GM18870 (cell line): Measurements from ENCODE around the gene TBX2.
"Not testable (repeated sequence)": the region's sequence is repeated elsewhere in the genome, so short reads cannot be mapped to it uniquely, and the experiment has no call there.

ENCODE experiments used
- ATAC-seq: cut with Tn5 transposase; IDR thresholded peaks from one replicate; pipeline ENCODE4 v1.9.1; 2021; ENCODE audit warnings: moderate library complexity; ENCODE audit not compliant: unreplicated experiment

Gene TBX2

DNA sequence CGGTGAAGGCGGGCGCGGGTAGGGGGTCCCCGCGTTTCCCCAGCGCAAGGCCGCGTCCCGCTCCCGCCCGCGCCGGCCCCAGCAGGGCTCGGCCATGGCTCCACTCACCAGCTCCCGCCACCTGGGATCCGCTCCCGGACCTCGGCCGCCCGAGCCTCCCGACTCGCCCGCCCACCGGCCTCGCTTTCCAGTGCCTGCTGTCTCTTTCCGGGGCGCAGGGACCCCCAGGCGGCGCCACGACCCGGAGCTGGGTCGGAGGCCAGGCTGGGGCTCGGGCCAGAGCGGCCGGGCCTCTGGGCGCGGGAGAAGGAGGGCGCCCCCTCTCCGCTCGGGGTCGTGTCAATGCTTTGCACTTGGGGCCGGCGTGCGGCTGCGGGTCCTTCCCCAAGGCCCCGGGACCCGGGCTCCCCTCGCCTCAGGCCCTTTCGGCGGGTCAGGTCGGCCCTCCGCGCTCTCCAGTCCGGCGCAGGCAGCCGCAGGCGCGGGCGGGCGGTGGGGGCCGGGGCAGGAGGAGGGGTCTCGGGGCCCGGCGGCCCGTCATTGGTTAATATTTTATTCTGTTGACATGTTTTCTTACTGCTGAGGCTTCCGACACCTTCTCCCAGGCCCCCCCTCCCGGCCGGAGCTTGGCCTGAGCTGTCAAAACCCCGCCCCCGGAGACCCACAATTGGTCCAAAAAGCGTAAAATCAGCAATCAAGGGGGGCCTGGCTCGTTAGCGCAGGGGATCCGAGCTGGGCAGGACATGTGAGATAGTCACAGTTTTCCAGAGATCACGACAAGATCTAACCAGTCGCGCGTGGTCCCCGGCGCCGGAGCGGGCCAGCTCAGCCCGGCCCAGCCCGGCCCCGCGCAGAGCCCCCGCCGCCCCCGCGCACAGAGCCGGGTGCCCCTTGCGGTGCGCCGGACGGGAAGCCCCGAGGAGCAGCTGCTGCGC, at the start of gene TBX2:
TSS of gene TBX2 (plus strand) at position 713 of the 935 bp plus-strand sequence. CDS start 334 bp downstream, outside the sequence.
- no peak for ATAC-seq

DNA sequence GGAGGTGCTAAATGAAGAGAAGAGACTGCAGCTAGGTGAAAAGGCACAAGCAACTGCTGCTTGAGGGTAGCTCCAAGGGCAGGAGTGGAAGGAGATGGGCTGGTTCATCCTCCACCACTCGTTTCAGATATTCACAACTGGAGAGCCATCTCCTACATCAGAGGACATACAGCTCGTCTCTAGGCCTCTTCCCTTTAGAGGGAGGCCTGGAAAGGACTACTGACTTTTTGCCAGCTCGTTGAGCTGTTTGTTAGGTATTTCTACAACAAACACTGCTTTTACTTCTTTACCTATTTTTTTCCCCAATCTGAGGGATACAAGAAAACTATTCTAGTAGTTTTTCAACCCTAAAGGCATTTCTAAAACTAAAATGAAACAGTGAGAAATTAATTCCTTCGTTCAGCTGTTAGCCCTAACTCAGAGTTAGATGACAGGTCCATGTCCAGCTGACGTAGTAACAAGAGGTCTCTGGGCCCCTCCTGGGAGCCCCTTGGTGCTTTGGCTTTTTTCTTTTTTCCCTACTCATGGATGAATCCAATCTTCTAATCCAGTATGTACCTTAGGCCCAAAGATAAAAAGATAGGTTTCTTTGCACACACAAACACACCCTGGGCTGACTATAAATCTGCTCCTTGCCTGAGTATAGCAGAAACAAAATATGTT, 47.8 kb upstream of the TBX2 start:
- no peak for ATAC-seq

DNA sequence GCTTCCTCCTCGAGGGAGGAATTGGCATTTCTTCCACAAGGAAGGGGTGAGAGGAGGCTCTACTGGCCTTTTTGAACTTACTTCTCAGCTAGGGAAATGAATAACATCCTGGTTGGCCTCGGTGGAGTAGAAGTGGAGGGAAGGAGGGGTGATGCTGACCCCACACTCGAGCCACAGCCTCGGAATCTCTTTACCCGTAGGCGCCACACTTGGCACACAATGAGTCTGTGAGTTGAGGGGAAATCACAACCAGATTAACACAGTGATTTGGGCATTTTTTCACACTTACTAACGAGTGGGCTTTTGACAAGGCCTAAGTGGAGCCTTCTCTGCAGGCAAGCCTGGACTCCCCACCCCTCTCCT, 47.3 kb upstream of the TBX2 start:
- ATAC-seq = no peak

DNA sequence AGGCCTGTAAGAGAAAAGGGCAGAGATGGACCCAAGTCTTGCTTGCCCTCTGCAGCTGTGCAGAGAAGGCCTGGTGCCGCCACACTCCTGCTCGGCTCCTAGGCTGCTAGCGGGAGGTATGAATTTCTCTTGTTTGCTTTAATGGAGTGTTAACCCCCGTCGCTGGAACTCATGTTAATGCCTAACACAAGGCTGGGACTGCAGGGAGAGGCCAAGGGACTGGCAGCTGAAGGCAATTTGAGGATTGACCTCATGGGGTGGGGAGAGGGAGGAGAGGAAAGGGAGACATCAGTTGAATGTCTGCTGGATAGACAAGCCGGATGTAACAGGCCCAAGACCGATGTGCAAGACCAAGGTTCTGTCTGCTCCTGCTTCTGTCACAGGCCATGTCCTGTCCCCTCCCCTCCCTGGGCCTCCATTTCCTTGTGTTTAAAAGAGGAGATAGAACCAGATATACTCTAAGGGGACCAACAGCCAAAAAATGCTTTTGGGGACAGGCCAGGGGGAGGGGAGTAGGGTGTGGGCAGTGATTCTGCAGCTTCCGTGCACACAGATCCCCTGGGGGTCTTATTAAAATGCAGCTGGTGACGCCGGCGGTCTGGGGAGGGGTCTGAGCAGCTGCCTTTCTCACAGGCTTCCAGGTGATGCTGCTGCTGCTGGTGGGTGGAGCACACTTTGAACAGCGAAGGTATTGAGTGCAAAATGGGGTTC, 46.7 kb upstream of the TBX2 start:
- no peak for ATAC-seq

DNA sequence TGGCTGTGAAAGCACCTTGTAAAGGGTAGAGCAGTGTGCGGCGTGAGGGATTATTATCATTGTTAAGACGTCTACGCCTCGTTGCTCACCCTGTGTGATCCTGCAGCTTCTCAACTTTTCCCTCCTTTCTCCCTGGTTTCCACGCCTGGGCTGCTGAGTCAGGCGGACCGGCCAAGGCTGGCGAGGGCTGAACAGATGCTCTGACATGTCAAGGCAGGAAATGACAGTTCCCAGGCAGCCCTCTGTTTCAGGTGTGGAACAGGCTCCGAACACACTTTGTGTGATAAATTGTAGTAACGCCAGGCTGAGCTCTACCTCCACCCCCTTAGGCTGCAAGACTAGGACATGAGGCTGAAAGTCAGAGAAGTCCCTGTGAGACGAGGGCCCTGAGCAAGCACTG, 46.0 kb upstream of the TBX2 start:
- ATAC-seq = no peak

DNA sequence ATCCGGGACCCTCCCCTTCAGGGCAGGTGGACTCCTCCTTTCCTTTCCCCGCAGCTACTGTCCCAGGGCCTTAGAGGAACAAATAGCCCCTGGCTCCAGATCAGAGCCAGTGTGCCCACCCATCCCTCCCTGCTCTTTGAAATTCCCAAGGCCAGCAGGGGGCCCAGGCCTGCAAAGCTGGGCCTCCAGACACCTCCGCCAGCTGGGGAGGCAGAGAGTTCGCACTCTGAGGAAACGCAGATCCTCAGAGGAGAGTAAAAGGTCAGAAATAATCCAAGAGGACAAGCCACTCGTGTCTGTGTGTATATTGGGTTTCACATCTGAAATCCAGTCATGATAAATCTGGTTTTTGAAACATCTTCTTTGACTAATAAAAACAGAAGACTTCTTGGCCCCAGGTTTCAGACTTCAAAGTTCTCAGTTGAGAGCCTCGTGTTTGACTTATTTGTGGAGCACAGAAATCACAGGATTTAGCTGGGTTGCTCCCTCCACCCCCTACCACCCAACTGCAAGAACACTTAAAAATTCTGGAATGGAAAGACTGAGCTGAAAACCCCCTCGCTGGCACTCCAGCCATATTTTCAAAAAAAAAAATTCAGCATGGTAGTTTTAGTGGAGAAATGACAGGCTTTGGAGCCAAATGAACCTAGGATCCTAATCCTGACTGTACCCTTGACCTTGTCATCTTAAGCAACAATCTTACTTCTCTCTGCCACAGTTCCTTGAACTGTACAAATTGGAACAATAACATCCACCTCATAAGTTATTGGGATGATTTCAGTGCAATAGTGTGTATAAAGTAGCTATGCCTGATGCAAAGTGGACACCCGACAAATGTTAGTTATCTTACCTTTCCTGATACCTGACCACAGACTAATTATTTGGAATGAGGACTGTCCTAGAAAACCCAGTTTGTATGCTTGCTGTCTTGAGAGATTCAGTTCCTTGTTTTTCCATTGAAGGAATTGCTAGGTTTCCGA, 44.5 kb upstream of the TBX2 start:
- no peak for ATAC-seq

DNA sequence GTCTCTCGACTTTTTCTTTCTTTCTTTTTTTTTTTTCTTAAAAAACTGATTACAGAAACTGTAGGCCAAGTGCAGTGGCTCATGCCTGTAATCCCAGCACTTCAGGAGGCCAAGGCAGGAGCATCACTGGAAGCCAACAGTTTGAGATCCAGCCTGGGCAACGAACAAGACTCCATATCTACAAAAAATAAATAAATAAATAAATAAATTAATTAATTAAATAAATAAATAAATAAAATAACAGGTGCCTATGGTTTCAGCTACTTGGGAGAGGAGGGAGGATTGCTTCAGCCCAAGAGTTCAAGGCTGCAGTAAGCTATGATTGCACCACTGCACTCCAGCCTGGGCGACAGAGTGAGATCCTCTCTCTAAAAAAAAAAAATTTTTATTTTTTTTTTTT, 42.6 kb upstream of the TBX2 start:
- ATAC-seq = not testable (repeated sequence)

DNA sequence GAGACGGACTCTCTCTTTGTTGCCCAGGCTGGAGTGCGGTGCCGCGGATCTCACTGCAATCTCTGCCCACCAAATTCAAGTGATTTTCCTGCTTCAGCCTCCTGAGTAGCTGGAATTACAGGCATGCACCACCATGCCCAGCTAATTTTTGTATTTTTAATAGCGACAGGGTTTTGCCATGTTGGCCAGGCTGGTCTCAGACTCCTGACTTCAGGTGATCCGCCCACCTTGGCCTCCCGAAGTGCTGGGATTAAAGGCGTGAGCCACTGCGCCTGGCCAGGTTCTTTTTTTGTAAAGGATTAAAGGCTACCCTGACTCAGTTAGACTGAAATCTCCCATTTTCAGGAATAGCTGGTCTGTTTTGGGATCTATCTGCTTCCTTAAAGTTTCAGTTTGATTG, 40.1 kb upstream of the TBX2 start:
- ATAC-seq = not testable (repeated sequence)

DNA sequence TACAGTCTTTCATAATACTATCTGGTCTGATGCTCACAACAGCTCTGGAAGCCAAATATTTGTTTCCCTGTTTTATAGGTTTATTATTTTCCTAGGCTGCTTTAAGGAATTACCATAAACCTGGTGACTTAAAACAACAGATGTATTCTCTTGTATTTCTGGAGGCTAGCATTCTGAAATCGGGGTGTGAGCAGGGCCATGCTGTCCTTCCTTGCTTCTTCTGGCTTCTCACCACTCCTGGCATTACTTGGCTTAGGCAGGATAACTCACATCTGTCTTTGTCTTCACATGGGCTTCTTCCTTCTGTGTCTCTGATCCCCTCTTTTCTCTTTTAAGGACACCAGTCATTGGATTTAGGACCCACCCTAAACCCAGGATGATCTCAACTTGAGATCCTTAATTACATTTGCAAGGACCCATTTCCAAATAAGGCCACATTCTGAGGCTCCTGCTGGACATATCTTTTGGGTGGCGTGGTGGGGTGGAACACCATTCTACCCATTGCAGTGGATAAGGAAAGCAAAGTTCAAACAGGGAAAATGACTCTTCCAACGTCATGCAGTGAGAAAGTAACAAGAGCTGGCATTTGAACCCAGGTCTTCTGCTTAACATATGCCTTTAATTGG, 39.2 kb upstream of the TBX2 start:
- ATAC-seq = no peak

DNA sequence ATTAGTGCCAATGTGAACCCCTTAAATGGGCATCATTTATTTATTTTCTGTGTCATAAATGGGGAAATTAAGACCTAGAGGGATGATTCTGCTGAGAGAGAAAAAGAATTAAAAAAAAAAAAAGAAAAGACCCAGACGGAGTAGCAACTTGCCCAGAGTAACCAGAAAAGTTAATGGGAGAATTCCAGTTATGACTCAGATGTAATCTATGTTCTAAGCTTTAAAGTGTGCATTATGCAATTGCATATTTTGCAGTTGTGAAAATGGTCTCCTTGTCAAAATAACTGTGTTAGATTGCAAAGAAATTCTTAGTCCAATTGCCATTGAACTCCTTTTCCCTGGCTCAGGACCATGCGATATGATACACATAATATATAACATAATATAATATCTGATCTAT, 38.6 kb upstream of the TBX2 start:
- no peak for ATAC-seq

DNA sequence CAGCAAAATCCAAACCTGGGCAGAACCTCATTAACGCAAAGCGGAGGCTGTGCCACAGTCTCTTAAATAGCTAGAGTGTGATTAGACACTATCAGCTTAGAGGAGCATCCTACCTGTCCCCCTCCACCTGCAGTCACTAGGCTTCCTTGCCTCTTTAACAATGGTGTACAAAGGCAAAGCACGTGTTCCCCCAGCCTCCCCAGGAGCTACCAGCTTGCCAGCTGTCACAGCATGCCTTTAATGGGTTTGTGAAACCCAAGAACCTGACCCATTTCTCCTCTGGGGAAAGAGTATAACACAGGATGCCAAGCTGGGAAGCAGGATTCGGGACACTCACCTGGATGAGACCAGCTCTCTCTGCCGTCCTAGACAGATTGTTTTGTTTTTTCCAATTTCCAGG, 37.2 kb upstream of the TBX2 start:
- no peak for ATAC-seq

DNA sequence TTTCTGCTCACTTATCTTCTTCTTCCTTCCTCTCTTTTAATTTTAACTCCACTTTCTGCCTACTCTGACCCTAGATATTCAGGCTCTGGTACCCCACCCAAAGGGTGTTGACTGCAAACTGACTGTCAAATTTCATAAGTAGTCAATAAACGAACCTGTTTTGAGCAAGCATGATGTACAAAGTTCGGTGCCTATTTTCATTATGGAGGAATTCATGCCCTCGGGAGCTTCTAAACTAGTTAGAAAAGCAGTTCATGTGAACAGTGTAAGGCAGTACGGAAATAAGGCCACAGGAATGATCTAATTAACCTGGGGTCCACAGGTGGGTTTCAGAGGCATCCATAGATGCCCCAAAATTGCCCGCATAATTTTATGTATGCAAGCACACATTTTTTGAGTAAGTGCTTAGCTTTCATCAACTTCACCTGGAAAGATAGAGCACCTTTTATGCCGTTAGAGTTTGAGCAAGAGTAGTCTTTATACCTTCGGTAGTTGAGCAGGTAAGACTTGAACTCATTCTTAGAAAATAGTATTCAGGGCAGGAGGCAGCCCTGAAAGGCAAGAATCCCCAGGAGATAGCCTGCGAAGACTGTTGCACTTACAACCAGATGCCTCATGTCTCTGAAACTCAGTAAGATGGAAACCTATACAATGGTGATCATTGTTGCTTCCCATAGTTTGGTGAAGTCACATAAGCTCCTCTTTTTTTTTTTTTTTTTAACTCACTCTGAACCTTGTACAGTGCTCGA, 36.6 kb upstream of the TBX2 start:
- no peak for ATAC-seq

DNA sequence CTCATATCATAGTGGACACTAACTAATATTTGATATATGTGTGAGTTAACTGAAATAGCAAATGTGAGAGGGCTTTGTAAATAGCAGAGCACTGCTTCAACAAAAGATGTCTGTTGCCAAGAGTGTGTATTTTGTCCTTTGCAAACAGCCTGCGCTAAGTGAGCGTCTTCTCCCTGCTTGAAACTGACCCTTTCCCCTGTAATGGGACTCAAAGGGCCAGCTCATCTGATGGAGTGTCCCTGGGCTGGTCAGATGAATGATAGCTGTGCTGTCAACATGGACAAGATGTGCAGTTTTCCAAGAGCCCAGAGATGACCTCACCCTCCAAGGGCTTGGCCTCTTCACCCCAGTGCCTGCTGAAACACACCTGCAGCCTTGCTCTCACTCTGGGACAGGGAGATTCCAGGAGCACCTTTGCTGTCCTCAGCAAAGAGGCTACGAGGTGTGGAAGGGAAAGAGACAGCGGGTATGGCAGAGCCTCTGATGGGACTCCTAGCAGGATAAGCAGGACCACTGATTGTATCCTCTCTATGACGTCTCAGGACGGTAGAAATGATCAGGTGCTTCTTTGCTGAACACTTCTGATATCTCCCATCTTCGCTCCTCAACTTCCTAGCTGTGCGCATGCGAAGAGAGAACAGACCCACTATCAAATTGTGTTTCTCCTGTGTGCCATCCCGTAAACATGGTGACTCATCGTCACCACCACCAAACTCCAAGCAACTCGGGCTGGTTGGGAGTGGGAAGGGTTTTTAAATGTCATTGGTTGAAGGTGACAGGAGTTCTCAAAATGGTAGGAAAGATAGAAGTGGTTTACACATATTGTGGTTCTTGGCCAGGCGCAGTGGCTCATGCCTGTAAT, 35.8 kb upstream of the TBX2 start:
- ATAC-seq = no peak

DNA sequence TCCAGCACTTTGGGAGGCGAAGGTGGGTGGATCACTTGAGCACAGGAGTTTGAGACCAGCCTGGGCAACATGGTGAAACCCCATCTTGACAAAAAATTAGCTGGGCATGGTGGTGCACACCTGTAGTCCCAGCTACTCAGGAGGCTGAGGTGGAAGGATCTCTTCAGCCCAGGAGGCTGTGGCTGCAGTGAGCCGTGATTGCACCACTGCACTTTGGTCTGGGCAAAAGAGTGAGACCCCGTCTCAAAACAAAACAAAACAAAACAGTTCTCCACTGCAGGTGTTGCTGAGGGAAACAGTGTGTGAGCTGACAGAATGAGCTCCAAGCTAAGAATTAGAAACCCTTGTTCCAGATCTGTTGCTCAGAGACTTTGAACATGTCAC, 35.2 kb upstream of the TBX2 start:
- ATAC-seq = no peak

DNA sequence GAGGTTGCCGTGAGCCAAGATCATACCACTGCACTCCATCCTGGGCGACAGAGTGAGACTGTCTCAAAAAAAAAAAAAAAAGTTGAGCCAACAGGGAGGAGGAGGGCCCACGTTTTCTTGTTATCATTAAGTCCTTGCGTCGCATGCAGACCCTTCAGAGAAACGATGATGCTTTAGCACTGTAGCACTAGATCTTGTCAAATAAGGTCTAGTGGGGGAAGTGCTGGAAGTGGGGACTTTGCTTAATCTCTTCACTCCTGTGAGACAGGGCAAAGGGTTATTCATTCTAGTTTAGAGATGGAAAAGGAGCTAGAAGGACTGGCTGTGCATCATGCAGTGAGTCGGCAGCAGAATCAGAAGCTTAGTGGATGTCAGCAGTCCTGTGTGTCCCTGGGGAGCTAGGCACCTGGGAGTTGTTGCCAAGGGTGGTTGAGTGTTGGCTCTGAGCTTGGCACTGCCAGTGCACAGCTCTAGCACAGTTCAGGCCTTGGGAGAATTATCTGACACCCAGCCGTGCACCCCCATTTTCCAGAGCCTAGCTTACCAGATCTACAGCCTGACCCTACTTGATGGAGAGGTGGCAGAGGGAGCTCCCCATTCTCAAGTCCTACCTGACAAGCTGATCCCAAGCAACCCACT, 33.4 kb upstream of the TBX2 start:
- no peak for ATAC-seq

DNA sequence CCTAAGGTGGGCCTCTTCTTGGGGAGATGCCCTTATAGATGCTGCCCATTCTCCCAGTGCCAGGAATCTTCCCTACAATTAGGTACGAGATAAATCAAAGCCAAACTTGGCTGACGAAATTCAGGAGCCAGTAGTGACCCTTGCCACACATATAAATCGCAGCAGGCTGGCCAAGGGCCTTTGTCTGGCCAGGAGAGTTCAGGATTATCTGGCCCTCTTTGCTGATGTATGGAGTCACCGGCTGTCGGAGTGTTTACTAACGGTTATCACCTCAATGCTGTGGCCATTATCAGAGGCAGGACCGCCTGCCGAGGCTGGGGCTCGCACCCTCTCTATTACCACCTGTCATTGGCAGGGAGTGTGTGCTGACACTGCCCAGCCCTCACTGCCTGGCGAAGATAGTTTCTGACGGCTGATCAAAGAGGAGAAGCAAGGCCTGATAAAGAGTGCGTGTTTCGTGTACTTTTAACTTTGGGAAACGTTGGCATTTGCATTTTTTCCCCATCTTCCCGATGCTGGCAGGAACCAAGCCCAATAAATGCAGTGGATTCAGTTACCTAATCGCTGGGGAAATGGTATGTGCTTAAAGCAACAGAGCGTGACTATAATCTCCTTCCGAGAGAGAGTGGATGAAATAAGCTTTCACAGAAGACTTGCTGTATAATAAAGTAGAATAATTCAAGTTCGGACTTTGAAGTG, 32.8 kb upstream of the TBX2 start:
- ATAC-seq = no peak

DNA sequence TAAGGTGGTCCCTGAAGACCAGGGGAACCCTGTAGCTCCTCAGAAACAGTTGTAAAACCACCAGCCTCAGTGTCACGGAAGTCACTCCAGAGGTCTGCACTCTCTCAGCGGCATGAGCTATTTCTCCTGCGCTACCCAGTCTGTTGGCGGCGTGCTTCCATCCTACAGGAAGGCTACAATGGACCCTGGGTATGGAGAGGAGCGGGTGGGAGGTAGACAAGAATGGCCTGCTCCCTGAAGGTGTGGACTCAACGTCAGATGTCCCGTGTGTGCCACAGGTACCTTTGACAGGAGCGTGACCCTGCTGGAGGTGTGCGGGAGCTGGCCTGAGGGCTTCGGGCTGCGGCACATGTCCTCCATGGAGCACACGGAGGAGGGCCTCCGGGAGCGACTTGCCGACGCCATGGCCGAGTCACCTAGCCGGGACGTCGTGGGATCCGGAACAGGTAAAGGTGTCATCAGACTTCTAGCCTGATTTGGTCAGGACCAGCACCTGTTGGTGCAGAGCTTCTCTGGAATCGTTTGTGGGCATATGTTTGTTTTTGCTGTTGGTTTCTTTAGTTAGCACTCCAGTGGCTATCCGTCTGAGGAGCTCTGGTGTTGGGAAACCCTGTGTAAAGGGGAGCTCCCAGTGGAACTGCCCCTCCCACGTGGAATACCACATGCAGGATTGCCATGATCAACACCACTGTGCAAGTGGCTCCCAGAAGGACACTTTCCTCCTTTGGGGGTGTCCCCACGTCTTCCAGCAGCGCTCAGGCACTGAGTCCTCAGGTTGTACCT, 31.4 kb upstream of the TBX2 start:
- no peak for ATAC-seq
